Measurements from ENCODE around the gene LBP. TPM values are rescaled to one million over a fixed set of nuclear protein-coding genes. Genes with fewer than 3 reads are reported as not detected.
"Not testable (repeated sequence)": the region's sequence is repeated elsewhere in the genome, so short reads cannot be mapped to it uniquely, and the experiment has no call there.

LBP gene
- total RNA-seq, 1 donor from 2014 or later, result not detected

GRCh38 chr20:38331814-38332213, 14.5 kb upstream of the LBP start:
- no peak for TF ChIP-seq CTCF (IDR thresholded peaks at IDR 0.05; ENCODE audit: partially characterized antibody, unreplicated experiment)
- peaks cover 3% of the 10 kb centered on the region for H3K9me3 Mint-ChIP-seq (ENCODE audit: unreplicated experiment)
- DNase-seq, result no peak
- no peaks in the 10 kb centered on the region for H3K36me3 Mint-ChIP-seq (ENCODE audit: unreplicated experiment)
- no peak overlapping the region for H3K4me3 Mint-ChIP-seq (ENCODE audit: unreplicated experiment)
- H3K27ac Mint-ChIP-seq (ENCODE audit: unreplicated experiment), result no peak overlapping the region
- H3K27me3 Mint-ChIP-seq (ENCODE audit: unreplicated experiment), result peaks cover 8% of the 10 kb centered on the region
- no peaks in the 10 kb centered on the region for H3K4me1 Mint-ChIP-seq (ENCODE audit: low read depth, unreplicated experiment)

GRCh38 chr20:38334016-38334415, 12.3 kb upstream of the LBP start:
- TF ChIP-seq CTCF (IDR thresholded peaks at IDR 0.05; ENCODE audit: partially characterized antibody, unreplicated experiment), result no peak
- Mint-ChIP-seq H3K4me3 (ENCODE audit: unreplicated experiment) (no peak overlapping the region), H3K27ac (ENCODE audit: unreplicated experiment) (no peak overlapping the region)

GRCh38 chr20:38336726-38337125, 9.6 kb upstream of the LBP start:
- Mint-ChIP-seq H3K4me1 (ENCODE audit: low read depth, unreplicated experiment) (peaks cover 1% of the 10 kb centered on the region), H3K27me3 (ENCODE audit: unreplicated experiment) (peaks cover 14% of the 10 kb centered on the region), H3K9me3 (ENCODE audit: unreplicated experiment) (peaks cover 7% of the 10 kb centered on the region), H3K4me3 (ENCODE audit: unreplicated experiment) (no peak overlapping the region), H3K27ac (ENCODE audit: unreplicated experiment) (no peak overlapping the region), H3K36me3 (ENCODE audit: unreplicated experiment) (peaks cover 5% of the 10 kb centered on the region)
- DNase-seq, result no peak
- no peak for TF ChIP-seq CTCF (IDR thresholded peaks at IDR 0.05; ENCODE audit: partially characterized antibody, unreplicated experiment)

More at GRCh38 chr20:38334016-38334415, 12.3 kb upstream of the LBP start:
- no peak for DNase-seq
- Mint-ChIP-seq H3K4me1 (ENCODE audit: low read depth, unreplicated experiment) (no peaks in the 10 kb centered on the region), H3K27me3 (ENCODE audit: unreplicated experiment) (peaks cover 14% of the 10 kb centered on the region), H3K9me3 (ENCODE audit: unreplicated experiment) (peaks cover 7% of the 10 kb centered on the region), H3K36me3 (ENCODE audit: unreplicated experiment) (peaks cover 5% of the 10 kb centered on the region)

GRCh38 chr20:38337561-38338140, 8.6 kb upstream of the LBP start:
- H3K27me3 Mint-ChIP-seq (ENCODE audit: unreplicated experiment), result peaks cover 10% of the 10 kb centered on the region
- no peak overlapping the region for H3K27ac Mint-ChIP-seq (ENCODE audit: unreplicated experiment)
- DNase-seq, result peak; percentile 75
- peak; percentile 87 for TF ChIP-seq CTCF (IDR thresholded peaks at IDR 0.05; ENCODE audit: partially characterized antibody, unreplicated experiment)
- H3K4me3 Mint-ChIP-seq (ENCODE audit: unreplicated experiment), result no peak overlapping the region
- H3K9me3 Mint-ChIP-seq (ENCODE audit: unreplicated experiment), result peaks cover 7% of the 10 kb centered on the region
- H3K4me1 Mint-ChIP-seq (ENCODE audit: low read depth, unreplicated experiment), result peaks cover 10% of the 10 kb centered on the region
- H3K36me3 Mint-ChIP-seq (ENCODE audit: unreplicated experiment), result peaks cover 5% of the 10 kb centered on the region

- H3K27ac Mint-ChIP-seq (ENCODE audit: unreplicated experiment), result no peak overlapping the region
- no peak overlapping the region for H3K4me3 Mint-ChIP-seq (ENCODE audit: unreplicated experiment)
- peaks cover 5% of the 10 kb centered on the region for H3K36me3 Mint-ChIP-seq (ENCODE audit: unreplicated experiment)
- H3K27me3 Mint-ChIP-seq (ENCODE audit: unreplicated experiment), result peaks cover 10% of the 10 kb centered on the region
- TF ChIP-seq CTCF (IDR thresholded peaks at IDR 0.05; ENCODE audit: partially characterized antibody, unreplicated experiment), result no peak
- H3K9me3 Mint-ChIP-seq (ENCODE audit: unreplicated experiment), result peaks cover 7% of the 10 kb centered on the region
- H3K4me1 Mint-ChIP-seq (ENCODE audit: low read depth, unreplicated experiment), result peaks cover 17% of the 10 kb centered on the region
- DNase-seq, result no peak
Measured at GRCh38 chr20:38338849-38339520, 7.3 kb upstream of the LBP start.

GRCh38 chr20:38339521-38339896, 6.8 kb upstream of the LBP start:
- not testable (repeated sequence) for H3K9me3 Mint-ChIP-seq (ENCODE audit: unreplicated experiment); H3K27me3 Mint-ChIP-seq (ENCODE audit: unreplicated experiment); H3K4me3 Mint-ChIP-seq (ENCODE audit: unreplicated experiment); H3K27ac Mint-ChIP-seq (ENCODE audit: unreplicated experiment); DNase-seq; H3K36me3 Mint-ChIP-seq (ENCODE audit: unreplicated experiment)
- peaks cover 17% of the 10 kb centered on the region for H3K4me1 Mint-ChIP-seq (ENCODE audit: low read depth, unreplicated experiment)
